GM18873 (cell line): Measurements from ENCODE around the gene PYGO2.
"Not testable (repeated sequence)": the region's sequence is repeated elsewhere in the genome, so short reads cannot be mapped to it uniquely, and the experiment has no call there.

Experiments used
- ATAC-seq: cut with Tn5 transposase; IDR thresholded peaks from one replicate; pipeline ENCODE4 v1.9.1; 2021; ENCODE audit warnings: mild to moderate bottlenecking, moderate library complexity, moderate number of reproducible peaks; ENCODE audit not compliant: unreplicated experiment, low FRiP score

Gene PYGO2

GRCh38 chr1:154925335-154926170 lies 36.0 kb downstream of the PYGO2 start:
- ATAC-seq = no peak

- ATAC-seq = no peak
Observed at GRCh38 chr1:154923695-154924094, 37.9 kb downstream of the PYGO2 start.

- no peak for ATAC-seq
Observed at GRCh38 chr1:154913273-154913672, 48.3 kb downstream of the PYGO2 start.

GRCh38 chr1:154912755-154913154 lies 48.8 kb downstream of the PYGO2 start:
- ATAC-seq = no peak

GRCh38 chr1:154911691-154912550 lies 49.7 kb downstream of the PYGO2 start:
- no peak for ATAC-seq

GRCh38 chr1:154910851-154911250 lies 50.7 kb downstream of the PYGO2 start:
- ATAC-seq = no peak

- ATAC-seq = no peak
Observed at GRCh38 chr1:154908937-154909336, 52.6 kb downstream of the PYGO2 start.

GRCh38 chr1:154908129-154908528 lies 53.5 kb downstream of the PYGO2 start:
- ATAC-seq = not testable (repeated sequence)
